AG09319 (cell line): Measurements from ENCODE around the gene HNRNPLL.
"Not testable (repeated sequence)": the region's sequence is repeated elsewhere in the genome, so short reads cannot be mapped to it uniquely, and the experiment has no call there.

Experiments used
- DNase-seq: peaks from one replicate; pipeline ENCODE4 v3.0.0-alpha.2; 2010; ENCODE audit warnings: low read depth; ENCODE audit errors: extremely low read depth
- CTCF ChIP-seq: IDR thresholded peaks from 2 replicates; pipeline ENCODE4 v1.5.1; 2011; ENCODE audit warnings: low read depth, mild to moderate bottlenecking, inconsistent platforms, low read length, moderate library complexity

HNRNPLL gene

GRCh38 chr2:38613849-38614213 lies 11.1 kb upstream of the HNRNPLL start:
- no peak for DNase-seq
- TF ChIP-seq CTCF: no peak

GRCh38 chr2:38613126-38613848 lies 10.6 kb upstream of the HNRNPLL start:
- no peak for DNase-seq

GRCh38 chr2:38610851-38611801 lies 8.4 kb upstream of the HNRNPLL start:
- TF ChIP-seq CTCF: no peak
- DNase-seq: no peak

More at GRCh38 chr2:38613126-38613848, 10.6 kb upstream of the HNRNPLL start:
- no peak for TF ChIP-seq CTCF

GRCh38 chr2:38609246-38609645 lies 6.5 kb upstream of the HNRNPLL start:
- DNase-seq: not testable (repeated sequence)

GRCh38 chr2:38608755-38609154 lies 6.0 kb upstream of the HNRNPLL start:
- no peak for TF ChIP-seq CTCF

GRCh38 chr2:38605298-38605830 lies 2.6 kb upstream of the HNRNPLL start:
- TF ChIP-seq CTCF: no peak
- no peak for DNase-seq

More at GRCh38 chr2:38608755-38609154, 6.0 kb upstream of the HNRNPLL start:
- DNase-seq: no peak

- DNase-seq: no peak
Observed at GRCh38 chr2:38603402-38604290, 918 bp upstream of the HNRNPLL start.

More at GRCh38 chr2:38603402-38604290, 918 bp upstream of the HNRNPLL start:
- peak; percentile 96 for TF ChIP-seq CTCF
